DND-41 (cell line): ENCODE data around the gene LDB2.

Experiments
- ATAC-seq: fragments of 200-7000 bp; cut with Tn5 transposase; 3 replicates; pipeline ENCODE4 v1.9.1; 2021; ENCODE audit warnings: low read depth; ENCODE audit not compliant: insufficient read depth
- DNase-seq: peaks from one replicate; pipeline ENCODE4 v3.0.0-alpha.2; 2020
- H2AFZ ChIP-seq: 2 replicates; pipeline ENCODE4 v1.6.0; 2012; ENCODE audit warnings: low read depth, low read length
- H3K27ac ChIP-seq: 2 replicates; pipeline ENCODE4 v1.5.1; 2012; ENCODE audit warnings: low read length, inconsistent platforms
- H3K27me3 ChIP-seq: fragments of 200-600 bp; sonication (generic); 2 replicates; pipeline ENCODE4 v1.6.0; 2012; ENCODE audit warnings: low read length, mild to moderate bottlenecking, inconsistent platforms; ENCODE audit not compliant: insufficient read depth, poor library complexity
- H3K36me3 ChIP-seq: 2 replicates; pipeline ENCODE4 v1.5.1; 2012; ENCODE audit warnings: low read length, inconsistent platforms; ENCODE audit not compliant: insufficient read depth
- H3K4me1 ChIP-seq: 2 replicates; pipeline ENCODE4 v1.5.1; 2012; ENCODE audit warnings: mild to moderate bottlenecking, low read length; ENCODE audit not compliant: insufficient read depth
- H3K4me2 ChIP-seq: 2 replicates; pipeline ENCODE4 v1.6.0; 2012; ENCODE audit warnings: mild to moderate bottlenecking, moderate library complexity, low read length, inconsistent platforms; ENCODE audit not compliant: insufficient read depth
- H3K4me3 ChIP-seq, 2 experiments: fragments of 200-600 bp in 1 of 2; shearing (Covaris generic) in 1 of 2; 2 replicates each; pipeline ENCODE4 v1.5.1; 2012 to 2016; ENCODE audit warnings: inconsistent platforms in 2 of 2, low read length in 2 of 2, mild to moderate bottlenecking in 2 of 2, low read depth in 1 of 2, moderate library complexity in 1 of 2
- H3K79me2 ChIP-seq: 2 replicates; pipeline ENCODE4 v1.6.0; 2012; ENCODE audit warnings: low read length, inconsistent platforms; ENCODE audit not compliant: insufficient read depth
- H3K9ac ChIP-seq: 2 replicates; pipeline ENCODE4 v1.6.0; 2012; ENCODE audit warnings: low read depth, mild to moderate bottlenecking, inconsistent platforms, low read length, moderate library complexity
- H3K9me3 ChIP-seq: 2 replicates; pipeline ENCODE4 v1.5.1; 2012; ENCODE audit warnings: low read length, moderate library complexity, mild to moderate bottlenecking, inconsistent platforms; ENCODE audit not compliant: insufficient read depth, severe bottlenecking
- H4K20me1 ChIP-seq: 2 replicates; pipeline ENCODE4 v1.6.0; 2012; ENCODE audit warnings: low read length; ENCODE audit not compliant: insufficient read depth
- EZH2 ChIP-seq: IDR thresholded peaks from 3 replicates; pipeline ENCODE4 v1.6.1; 2012; ENCODE audit warnings: borderline replicate concordance, low read depth, mild to moderate bottlenecking, moderate library complexity, low read length, inconsistent platforms; ENCODE audit not compliant: severe bottlenecking
- TF ChIP-seq, protein P1 (sequence below): IDR thresholded peaks from 2 replicates; pipeline ENCODE4 v1.5.1; 2012; ENCODE audit warnings: borderline replicate concordance, low read length, moderate library complexity, mild to moderate bottlenecking; ENCODE audit not compliant: poor library complexity, severe bottlenecking; ENCODE audit errors: extremely low read depth

The LDB2 gene

DNA sequence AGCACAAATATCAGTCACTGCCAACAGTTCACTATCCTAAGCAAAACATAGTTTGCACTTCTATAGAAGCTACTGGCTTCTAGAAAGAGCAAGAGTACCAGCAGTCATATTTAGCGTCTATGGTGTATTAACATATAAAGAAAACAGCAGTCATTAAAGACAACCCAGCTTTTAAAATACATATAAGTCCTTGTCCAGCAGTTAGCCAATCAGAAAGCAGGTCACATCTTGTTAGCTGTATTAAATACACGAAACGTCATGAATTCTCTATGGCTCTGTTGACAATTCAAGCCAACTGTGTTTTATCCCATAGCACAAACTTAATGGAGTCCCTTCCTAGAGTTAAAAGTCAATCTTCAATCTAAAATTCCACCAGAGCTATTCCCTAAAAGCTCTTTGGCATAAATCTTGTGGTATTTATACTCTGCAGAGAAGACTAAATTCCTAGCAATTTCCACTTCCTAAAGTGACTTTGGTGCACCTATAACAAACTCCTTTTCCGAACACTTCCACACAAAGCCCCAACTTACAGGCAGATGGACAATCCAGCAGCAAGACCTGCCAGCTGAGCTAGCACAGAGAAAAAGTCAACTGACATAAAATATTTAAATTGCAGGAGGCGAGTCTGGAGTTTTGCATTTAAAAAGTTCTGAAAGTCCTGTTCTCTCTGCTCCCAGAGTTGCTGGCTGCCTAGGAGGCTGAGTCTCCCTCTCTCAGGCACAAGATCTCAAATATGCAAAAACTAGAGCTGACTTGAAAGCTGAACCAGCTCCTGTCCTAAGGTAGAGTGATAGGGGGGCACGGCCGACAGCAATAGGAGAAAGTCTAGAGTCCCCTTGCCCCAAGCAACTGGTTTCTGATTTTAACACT lies 1.3 kb downstream of the LDB2 start:
- Histone ChIP-seq H3K4me3 (no peak overlapping the region), H3K27me3 (no peaks in the 10 kb centered on the region), H3K9me3 (no peaks in the 10 kb centered on the region), H3K4me2 (no peak overlapping the region), H3K36me3 (no peaks in the 10 kb centered on the region), H3K9ac (no peak overlapping the region), H2AFZ (no peak overlapping the region), H4K20me1 (no peaks in the 10 kb centered on the region), H3K4me1 (no peaks in the 10 kb centered on the region), H3K27ac (no peak overlapping the region), H3K79me2 (no peaks in the 10 kb centered on the region)
- DNase-seq (no peak), ATAC-seq (no peak)
- no peak for TF ChIP-seq EZH2
- TF ChIP-seq, protein P1, sequence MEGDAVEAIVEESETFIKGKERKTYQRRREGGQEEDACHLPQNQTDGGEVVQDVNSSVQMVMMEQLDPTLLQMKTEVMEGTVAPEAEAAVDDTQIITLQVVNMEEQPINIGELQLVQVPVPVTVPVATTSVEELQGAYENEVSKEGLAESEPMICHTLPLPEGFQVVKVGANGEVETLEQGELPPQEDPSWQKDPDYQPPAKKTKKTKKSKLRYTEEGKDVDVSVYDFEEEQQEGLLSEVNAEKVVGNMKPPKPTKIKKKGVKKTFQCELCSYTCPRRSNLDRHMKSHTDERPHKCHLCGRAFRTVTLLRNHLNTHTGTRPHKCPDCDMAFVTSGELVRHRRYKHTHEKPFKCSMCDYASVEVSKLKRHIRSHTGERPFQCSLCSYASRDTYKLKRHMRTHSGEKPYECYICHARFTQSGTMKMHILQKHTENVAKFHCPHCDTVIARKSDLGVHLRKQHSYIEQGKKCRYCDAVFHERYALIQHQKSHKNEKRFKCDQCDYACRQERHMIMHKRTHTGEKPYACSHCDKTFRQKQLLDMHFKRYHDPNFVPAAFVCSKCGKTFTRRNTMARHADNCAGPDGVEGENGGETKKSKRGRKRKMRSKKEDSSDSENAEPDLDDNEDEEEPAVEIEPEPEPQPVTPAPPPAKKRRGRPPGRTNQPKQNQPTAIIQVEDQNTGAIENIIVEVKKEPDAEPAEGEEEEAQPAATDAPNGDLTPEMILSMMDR = no peak

DNA sequence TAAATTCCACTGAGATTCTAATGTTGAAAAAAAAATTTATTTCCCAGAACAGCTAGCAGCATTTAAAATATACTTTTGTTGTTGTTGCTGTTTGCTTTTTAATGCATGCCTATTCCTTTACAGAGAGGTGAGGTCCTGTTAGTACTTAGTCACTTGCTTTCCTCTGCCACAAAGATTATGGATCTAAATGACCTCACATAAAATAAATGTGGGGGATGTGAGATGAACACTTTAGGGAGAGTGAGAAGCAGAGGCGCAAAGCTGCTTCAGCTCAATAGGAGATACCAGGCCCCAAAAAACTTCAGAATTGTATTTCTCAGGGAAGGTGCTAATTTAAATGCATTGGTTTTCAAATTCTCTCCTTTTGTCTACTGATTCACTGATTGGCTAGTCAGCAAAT lies 4.0 kb downstream of the LDB2 start:
- Histone ChIP-seq H3K27ac (no peak overlapping the region), H3K4me2 (no peak overlapping the region), H3K9ac (no peak overlapping the region), H3K79me2 (no peaks in the 10 kb centered on the region), H3K27me3 (no peaks in the 10 kb centered on the region), H2AFZ (no peak overlapping the region), H4K20me1 (no peaks in the 10 kb centered on the region), H3K4me3 (no peak overlapping the region), H3K36me3 (no peaks in the 10 kb centered on the region), H3K4me1 (no peaks in the 10 kb centered on the region), H3K9me3 (no peaks in the 10 kb centered on the region)
- TF ChIP-seq, protein P1 = no peak
- TF ChIP-seq EZH2 = no peak
- ATAC-seq (no peak), DNase-seq (no peak)

DNA sequence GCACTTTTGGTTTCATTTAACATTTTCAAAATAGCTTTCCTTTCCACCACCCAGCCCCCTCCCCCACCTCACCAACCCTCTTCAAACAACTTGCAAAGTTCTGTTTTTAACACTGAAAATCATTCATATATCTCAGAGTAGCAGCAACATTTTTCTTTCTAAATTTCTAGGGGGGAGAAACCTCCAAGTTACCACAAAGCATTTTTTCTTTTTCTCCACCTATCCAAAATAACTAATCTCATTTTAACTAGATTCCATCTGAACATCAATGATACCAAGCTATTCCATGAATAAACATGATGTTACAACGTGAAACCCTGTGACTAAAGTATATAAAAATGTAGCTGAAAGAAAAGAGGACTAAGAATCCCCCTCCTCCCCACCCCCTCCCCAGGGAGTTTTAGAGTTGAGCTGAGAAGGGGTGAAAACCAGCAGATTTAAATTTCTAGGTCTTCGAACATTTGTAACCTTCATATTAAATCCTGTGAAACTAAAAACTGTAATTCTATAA lies 5.2 kb downstream of the LDB2 start:
- Histone ChIP-seq H4K20me1 (no peaks in the 10 kb centered on the region), H2AFZ (no peak overlapping the region), H3K27me3 (no peaks in the 10 kb centered on the region), H3K9me3 (no peaks in the 10 kb centered on the region), H3K9ac (no peak overlapping the region), H3K27ac (no peak overlapping the region), H3K4me2 (no peak overlapping the region), H3K36me3 (no peaks in the 10 kb centered on the region), H3K4me3 (no peak overlapping the region), H3K4me1 (no peaks in the 10 kb centered on the region), H3K79me2 (no peaks in the 10 kb centered on the region)
- TF ChIP-seq, protein P1 = no peak
- no peak for TF ChIP-seq EZH2
- ATAC-seq (no peak), DNase-seq (no peak)
